DOHH2 (cell line): ENCODE data around the gene ZNF282.
"Not testable (repeated sequence)": the region's sequence is repeated elsewhere in the genome, so short reads cannot be mapped to it uniquely, and the experiment has no call there.

Source experiments
- H3F3A ChIP-seq: fragments of 200-600 bp; sonication (generic), shearing (Covaris generic); 2 replicates; pipeline ENCODE4 v1.6.0; 2016; ENCODE audit warnings: antibody characterized with exemption, mild to moderate bottlenecking; ENCODE audit not compliant: control insufficient read depth, insufficient read depth
- H3K27ac ChIP-seq: fragments of 200-600 bp; sonication (generic); 2 replicates; pipeline ENCODE4 v1.5.1; 2014; ENCODE audit warnings: low read depth, mild to moderate bottlenecking, low read length, moderate library complexity
- H3K27me3 ChIP-seq: fragments of 200-600 bp; sonication (generic); 2 replicates; pipeline ENCODE4 v1.6.1; 2014; ENCODE audit warnings: mild to moderate bottlenecking, low read length, mixed read lengths; ENCODE audit not compliant: control insufficient read depth
- H3K36me3 ChIP-seq: fragments of 200-600 bp; sonication (generic); 2 replicates; pipeline ENCODE4 v1.6.1; 2014; ENCODE audit warnings: mild to moderate bottlenecking, low read length, moderate library complexity, mixed read lengths; ENCODE audit not compliant: control insufficient read depth
- H3K4me1 ChIP-seq: fragments of 200-600 bp; sonication (generic); 2 replicates; pipeline ENCODE4 v1.6.1; 2014; ENCODE audit warnings: mild to moderate bottlenecking, low read length, mixed read lengths; ENCODE audit not compliant: control insufficient read depth
- H3K4me2 ChIP-seq: fragments of 200-600 bp; sonication (generic); 2 replicates; pipeline ENCODE4 v1.6.0; 2014; ENCODE audit warnings: mild to moderate bottlenecking, low read length, moderate library complexity
- H3K4me3 ChIP-seq: fragments of 200-600 bp; sonication (generic); 2 replicates; pipeline ENCODE4 v1.5.1; 2014; ENCODE audit warnings: mild to moderate bottlenecking, low read length, mixed read lengths
- H3K79me2 ChIP-seq: fragments of 200-600 bp; sonication (generic); 2 replicates; pipeline ENCODE4 v1.6.1; 2014; ENCODE audit warnings: mild to moderate bottlenecking, low read length, mixed read lengths; ENCODE audit not compliant: control insufficient read depth
- H3K9me2 ChIP-seq: fragments of 200-600 bp; sonication (generic); replicated peaks from 2 replicates; pipeline ENCODE4 v1.6.1; 2014; ENCODE audit warnings: mild to moderate bottlenecking, low read length, mixed read lengths; ENCODE audit not compliant: control insufficient read depth
- H3K9me3 ChIP-seq: fragments of 200-600 bp; sonication (generic); 2 replicates; pipeline ENCODE4 v1.6.1; 2014; ENCODE audit warnings: antibody characterized with exemption, low read length, mixed read lengths; ENCODE audit not compliant: control insufficient read depth, insufficient read depth
- H4K20me1 ChIP-seq: fragments of 200-600 bp; sonication (generic); 2 replicates; pipeline ENCODE4 v1.6.0; 2014; ENCODE audit warnings: low read depth, mild to moderate bottlenecking, antibody characterized with exemption, low read length, moderate library complexity; ENCODE audit not compliant: control insufficient read depth, insufficient read depth
- CTCF ChIP-seq: fragments of 200-600 bp; sonication (generic); IDR thresholded peaks from one replicate; pipeline ENCODE4 v1.5.1; 2014; ENCODE audit warnings: antibody characterized with exemption, mild to moderate bottlenecking, low read depth, low read length; ENCODE audit not compliant: poor library complexity, severe bottlenecking
- EZH2phosphoT487 ChIP-seq: fragments of 200-600 bp; sonication (generic); IDR thresholded peaks from 2 replicates; pipeline ENCODE4 v1.6.1; 2017; ENCODE audit warnings: borderline replicate concordance, mild to moderate bottlenecking, antibody characterized with exemption, low read length, moderate library complexity, mixed read lengths

Gene ZNF282

GRCh38 chr7:149245744-149246143 lies 50.4 kb downstream of the ZNF282 start:
- Histone ChIP-seq H3K79me2 (peaks cover 73% of the 10 kb centered on the region), H4K20me1 (no peaks in the 10 kb centered on the region), H3K4me2 (no peak overlapping the region), H3K4me1 (peaks cover 25% of the 10 kb centered on the region), H3K27me3 (no peaks in the 10 kb centered on the region), H3K9me2 (no peaks in the 10 kb centered on the region), H3K4me3 (no peak overlapping the region), H3K36me3 (peaks cover 30% of the 10 kb centered on the region), H3K9me3 (peaks cover 11% of the 10 kb centered on the region; the same call in 1 of the 2 replicates), H3K27ac (no peak overlapping the region), H3F3A (0 out of 2 replicates have a peak, but pooled peaks cover 2% of the 10 kb centered on the region)
- TF ChIP-seq CTCF = no peak
- TF ChIP-seq EZH2phosphoT487 = no peak

GRCh38 chr7:149248777-149249176 lies 53.4 kb downstream of the ZNF282 start:
- TF ChIP-seq CTCF = no peak
- no peak for TF ChIP-seq EZH2phosphoT487
- H3K79me2 ChIP-seq = peaks cover 46% of the 10 kb centered on the region
- H3K27me3 ChIP-seq = no peaks in the 10 kb centered on the region
- H3K4me1 ChIP-seq = peaks cover 22% of the 10 kb centered on the region
- H3K4me2 ChIP-seq = no peak overlapping the region
- no peaks in the 10 kb centered on the region for H3K9me2 ChIP-seq
- H3K4me3 ChIP-seq = no peak overlapping the region
- H3F3A ChIP-seq = 0 out of 2 replicates have a peak, but pooled peaks cover 2% of the 10 kb centered on the region
- no peaks in the 10 kb centered on the region for H3K9me3 ChIP-seq
- H3K36me3 ChIP-seq = peaks cover 39% of the 10 kb centered on the region
- H4K20me1 ChIP-seq = no peaks in the 10 kb centered on the region
- no peak overlapping the region for H3K27ac ChIP-seq

GRCh38 chr7:149250151-149250550 lies 54.8 kb downstream of the ZNF282 start:
- not testable (repeated sequence) for H3K27me3 ChIP-seq, H3K4me2 ChIP-seq, H3K27ac ChIP-seq, H3F3A ChIP-seq, H4K20me1 ChIP-seq, H3K9me2 ChIP-seq, H3K4me3 ChIP-seq, H3K9me3 ChIP-seq
- Histone ChIP-seq H3K79me2 (peaks cover 38% of the 10 kb centered on the region), H3K4me1 (peaks cover 16% of the 10 kb centered on the region), H3K36me3 (peaks cover 53% of the 10 kb centered on the region)

GRCh38 chr7:149251518-149251917 lies 56.2 kb downstream of the ZNF282 start:
- H3K9me2 ChIP-seq, H3K9me3 ChIP-seq, H3F3A ChIP-seq, H3K4me3 ChIP-seq, H3K4me2 ChIP-seq, H3K4me1 ChIP-seq, H3K27ac ChIP-seq, H3K27me3 ChIP-seq, H4K20me1 ChIP-seq: not testable (repeated sequence)
- Histone ChIP-seq H3K36me3 (peaks cover 59% of the 10 kb centered on the region), H3K79me2 (peaks cover 24% of the 10 kb centered on the region)
